Amniotic stem cell (primary cell): Measurements from ENCODE around the gene SYPL2.
"Not testable (repeated sequence)": the region's sequence is repeated elsewhere in the genome, so short reads cannot be mapped to it uniquely, and the experiment has no call there.

Experiments
- DNase-seq: peaks from one replicate; lab custom pipeline; 2025; lab: John Stamatoyannopoulos, UW

Gene SYPL2

GRCh38 chr1:109472779-109473178, 6.4 kb downstream of the SYPL2 start:
- DNase-seq, result no peak

- not testable (repeated sequence) for DNase-seq
Measured at GRCh38 chr1:109473284-109474057, 7.1 kb downstream of the SYPL2 start.

GRCh38 chr1:109474697-109475096, 8.4 kb downstream of the SYPL2 start:
- no peak for DNase-seq

GRCh38 chr1:109475261-109475660, 8.9 kb downstream of the SYPL2 start:
- DNase-seq, result no peak

GRCh38 chr1:109476825-109477224, 10.5 kb downstream of the SYPL2 start:
- DNase-seq, result no peak

- no peak for DNase-seq
Measured at GRCh38 chr1:109477821-109478220, 11.5 kb downstream of the SYPL2 start.

GRCh38 chr1:109478806-109479205, 12.5 kb downstream of the SYPL2 start:
- DNase-seq, result no peak

- no peak for DNase-seq
Measured at GRCh38 chr1:109479311-109479710, 13.0 kb downstream of the SYPL2 start.

- DNase-seq, result no peak
Measured at GRCh38 chr1:109479901-109480300, 13.6 kb downstream of the SYPL2 start.

- no peak for DNase-seq
Measured at GRCh38 chr1:109481646-109482045, 15.3 kb downstream of the SYPL2 start.

- DNase-seq, result no peak
Measured at GRCh38 chr1:109482242-109482641, 15.9 kb downstream of the SYPL2 start.

GRCh38 chr1:109482791-109483671, 16.7 kb downstream of the SYPL2 start:
- DNase-seq, result no peak

GRCh38 chr1:109483672-109484518, 17.5 kb downstream of the SYPL2 start, which contains the start of gene ATXN7L2:
ATXN7L2 (plus strand) TSS chr1:109483905; CDS start chr1:109483954, 49 bp downstream.
- peak; percentile 68 for DNase-seq

- no peak for DNase-seq
Measured at GRCh38 chr1:109484519-109484975, 18.2 kb downstream of the SYPL2 start.

GRCh38 chr1:109485001-109485400, 18.7 kb downstream of the SYPL2 start:
- DNase-seq, result no peak

- DNase-seq, result no peak
Measured at GRCh38 chr1:109487261-109487660, 20.9 kb downstream of the SYPL2 start.

GRCh38 chr1:109488201-109488600, 21.9 kb downstream of the SYPL2 start:
- DNase-seq, result no peak

- DNase-seq, result no peak
Measured at GRCh38 chr1:109488696-109489095, 22.4 kb downstream of the SYPL2 start.

GRCh38 chr1:109490029-109490933, 23.9 kb downstream of the SYPL2 start:
- peak; percentile 49 for DNase-seq

GRCh38 chr1:109490934-109491302, 24.6 kb downstream of the SYPL2 start:
- no peak for DNase-seq

- no peak for DNase-seq
Measured at GRCh38 chr1:109491372-109491771, 25.0 kb downstream of the SYPL2 start.
